Fibroblast of mammary gland (primary cell): ENCODE measurements around the gene KRT74.
A peak's percentile ranks its signal among the peaks of the same experiment; 100 is the strongest.

Source experiments
- DNase-seq: peaks from one replicate; pipeline ENCODE4 v3.0.0-alpha.2; 2010; ENCODE audit warnings: low read depth
- H3K4me3 ChIP-seq: 2 replicates; pipeline ENCODE4 v1.5.1; 2011; ENCODE audit warnings: low read depth, mild to moderate bottlenecking, low read length, moderate library complexity; ENCODE audit not compliant: control insufficient read depth
- CTCF ChIP-seq: conservative IDR thresholded peaks from 2 replicates; pipeline ENCODE4 v1.5.1; 2011; ENCODE audit warnings: low read depth, low read length, inconsistent platforms; ENCODE audit not compliant: control insufficient read depth, insufficient read depth

The KRT74 gene

GRCh38 chr12:52615912-52616311 is 42.3 kb upstream of the KRT74 start:
- no peak for TF ChIP-seq CTCF
- DNase-seq = no peak

GRCh38 chr12:52615208-52615868 is 41.7 kb upstream of the KRT74 start:
- no peak for TF ChIP-seq CTCF
- no peak overlapping the region for H3K4me3 ChIP-seq
- peak; percentile 30 for DNase-seq

More at GRCh38 chr12:52615912-52616311, 42.3 kb upstream of the KRT74 start:
- no peak overlapping the region for H3K4me3 ChIP-seq

GRCh38 chr12:52614381-52615207 is 41.0 kb upstream of the KRT74 start:
- DNase-seq = no peak
- no peak for TF ChIP-seq CTCF
- no peak overlapping the region for H3K4me3 ChIP-seq

- H3K4me3 ChIP-seq = no peak overlapping the region
- no peak for DNase-seq
- TF ChIP-seq CTCF = no peak
Measured at GRCh38 chr12:52613384-52614030, 39.9 kb upstream of the KRT74 start.

- no peak for DNase-seq
- TF ChIP-seq CTCF = no peak
- H3K4me3 ChIP-seq = no peak overlapping the region
Measured at GRCh38 chr12:52612431-52613383, 39.1 kb upstream of the KRT74 start.

GRCh38 chr12:52611080-52611468 is 37.4 kb upstream of the KRT74 start:
- no peak for DNase-seq
- H3K4me3 ChIP-seq = no peak overlapping the region

More at GRCh38 chr12:52611080-52611468, 37.4 kb upstream of the KRT74 start:
- TF ChIP-seq CTCF = no peak
